ENCODE results near the gene ALS2CL. TPM values are rescaled to one million over a fixed set of nuclear protein-coding genes. Genes with fewer than 3 reads are reported as not detected.

The ALS2CL gene
- total RNA-seq, 1 experiment from 2014 or later = 16.4 TPM

- TF ChIP-seq JUND (IDR thresholded peaks at IDR 0.05) = no peak
- TF ChIP-seq ZFX (IDR thresholded peaks at IDR 0.05) = no peak
- no peak for TF ChIP-seq MAX (IDR thresholded peaks at IDR 0.05)
- Histone ChIP-seq H3K36me3 (ENCODE audit: control insufficient read depth in 1 of 2, insufficient read depth in 2 of 2, low read length in 2 of 2) (no peaks in the 10 kb centered on the region), H3K9ac (ENCODE audit: low read length) (no peak overlapping the region), H3K79me2 (ENCODE audit: insufficient read depth, low read length) (no peaks in the 10 kb centered on the region), H2AFZ (ENCODE audit: low read depth, low read length, poor library complexity, severe bottlenecking) (no peak overlapping the region), H3K4me1 (ENCODE audit: control insufficient read depth in 1 of 2, insufficient read depth in 2 of 2, low read length in 2 of 2) (no peaks in the 10 kb centered on the region), H4K20me1 (ENCODE audit: insufficient read depth) (no peaks in the 10 kb centered on the region), H3K27ac (ENCODE audit: low read depth, low read length) (no peak overlapping the region), H3K27me3 (ENCODE audit: insufficient read depth, low read length) (no peaks in the 10 kb centered on the region), H3K9me2 (ENCODE audit: insufficient read depth) (no peaks in the 10 kb centered on the region), H3K4me3 (replicated peaks in 1 of 2; ENCODE audit: low read depth in 1 of 2, low read length in 2 of 2) (no peak overlapping the region), H3K9me3 (ENCODE audit: control insufficient read depth in 1 of 2, insufficient read depth in 1 of 2, low read depth in 1 of 2, low read length in 2 of 2) (no peaks in the 10 kb centered on the region), H3K4me2 (ENCODE audit: low read length) (no peak overlapping the region)
- intact Hi-C loops (cut with micrococcal nuclease) = no loop called here
- ChIA-PET RAD21 (ENCODE audit: low non-redundant PET in 1 of 2, low total read pairs in 2 of 2, uncharacterized antibody in 2 of 2, unreplicated experiment in 2 of 2) (no interaction called here), CTCF (no interaction called here), POLR2A (no interaction called here)
- DNase-seq (ENCODE audit: low read depth, low spot score) (no peak), ATAC-seq (no peak)
- BruUV-seq (replicated peaks) = no TSS peak
These were observed 21.7 kb downstream of the ALS2CL start for GRCh38 chr3:46671541-46672348.

GRCh38 chr3:46670891-46671427, 22.5 kb downstream of the ALS2CL start:
- DNase-seq (ENCODE audit: low read depth, low spot score) = no peak
- intact Hi-C loops (cut with micrococcal nuclease) = no loop called here
- Histone ChIP-seq H3K4me2 (ENCODE audit: low read length) (no peak overlapping the region), H3K4me3 (replicated peaks in 1 of 2; ENCODE audit: low read depth in 1 of 2, low read length in 2 of 2) (no peak overlapping the region), H2AFZ (ENCODE audit: low read depth, low read length, poor library complexity, severe bottlenecking) (no peak overlapping the region), H3K79me2 (ENCODE audit: insufficient read depth, low read length) (no peaks in the 10 kb centered on the region), H4K20me1 (ENCODE audit: insufficient read depth) (no peaks in the 10 kb centered on the region), H3K36me3 (ENCODE audit: control insufficient read depth in 1 of 2, insufficient read depth in 2 of 2, low read length in 2 of 2) (no peaks in the 10 kb centered on the region), H3K9me3 (ENCODE audit: control insufficient read depth in 1 of 2, insufficient read depth in 1 of 2, low read depth in 1 of 2, low read length in 2 of 2) (no peaks in the 10 kb centered on the region), H3K27me3 (ENCODE audit: insufficient read depth, low read length) (no peaks in the 10 kb centered on the region), H3K9me2 (ENCODE audit: insufficient read depth) (no peaks in the 10 kb centered on the region), H3K9ac (ENCODE audit: low read length) (no peak overlapping the region), H3K27ac (ENCODE audit: low read depth, low read length) (no peak overlapping the region), H3K4me1 (ENCODE audit: control insufficient read depth in 1 of 2, insufficient read depth in 2 of 2, low read length in 2 of 2) (no peaks in the 10 kb centered on the region)
- ChIA-PET POLR2A (no interaction called here), CTCF (no interaction called here), RAD21 (ENCODE audit: low non-redundant PET in 1 of 2, low total read pairs in 2 of 2, uncharacterized antibody in 2 of 2, unreplicated experiment in 2 of 2) (no interaction called here)
- no TSS peak for BruUV-seq (replicated peaks)
- ATAC-seq = no peak
- TF ChIP-seq POLR2AphosphoS5 (IDR thresholded peaks at IDR 0.05; ENCODE audit: low read depth, low read length) (no peak), ZFX (IDR thresholded peaks at IDR 0.05) (no peak), EZH2 (IDR thresholded peaks at IDR 0.05) (no peak), YY1 (IDR thresholded peaks at IDR 0.05; ENCODE audit: extremely low read depth, insufficient replicate concordance, low read depth, low read length) (no peak), CEBPB (IDR thresholded peaks at IDR 0.05; ENCODE audit: low read depth) (no peak), ATF3 (IDR thresholded peaks at IDR 0.05) (no peak), SRF (IDR thresholded peaks at IDR 0.05; ENCODE audit: low read depth) (no peak), MAX (IDR thresholded peaks at IDR 0.05) (no peak), EZH2phosphoT487 (IDR thresholded peaks at IDR 0.05; ENCODE audit: borderline replicate concordance) (no peak), FOSL1 (IDR thresholded peaks at IDR 0.05; ENCODE audit: low read depth) (no peak), ELF1 (IDR thresholded peaks at IDR 0.05; ENCODE audit: borderline replicate concordance, low read depth) (no peak), RAD21 (IDR thresholded peaks at IDR 0.05; ENCODE audit: low read depth) (no peak), EGR1 (IDR thresholded peaks at IDR 0.05; ENCODE audit: low read depth) (no peak), SIN3A (IDR thresholded peaks at IDR 0.05; ENCODE audit: low read depth) (no peak)
- TF ChIP-seq, protein P1, sequence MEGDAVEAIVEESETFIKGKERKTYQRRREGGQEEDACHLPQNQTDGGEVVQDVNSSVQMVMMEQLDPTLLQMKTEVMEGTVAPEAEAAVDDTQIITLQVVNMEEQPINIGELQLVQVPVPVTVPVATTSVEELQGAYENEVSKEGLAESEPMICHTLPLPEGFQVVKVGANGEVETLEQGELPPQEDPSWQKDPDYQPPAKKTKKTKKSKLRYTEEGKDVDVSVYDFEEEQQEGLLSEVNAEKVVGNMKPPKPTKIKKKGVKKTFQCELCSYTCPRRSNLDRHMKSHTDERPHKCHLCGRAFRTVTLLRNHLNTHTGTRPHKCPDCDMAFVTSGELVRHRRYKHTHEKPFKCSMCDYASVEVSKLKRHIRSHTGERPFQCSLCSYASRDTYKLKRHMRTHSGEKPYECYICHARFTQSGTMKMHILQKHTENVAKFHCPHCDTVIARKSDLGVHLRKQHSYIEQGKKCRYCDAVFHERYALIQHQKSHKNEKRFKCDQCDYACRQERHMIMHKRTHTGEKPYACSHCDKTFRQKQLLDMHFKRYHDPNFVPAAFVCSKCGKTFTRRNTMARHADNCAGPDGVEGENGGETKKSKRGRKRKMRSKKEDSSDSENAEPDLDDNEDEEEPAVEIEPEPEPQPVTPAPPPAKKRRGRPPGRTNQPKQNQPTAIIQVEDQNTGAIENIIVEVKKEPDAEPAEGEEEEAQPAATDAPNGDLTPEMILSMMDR (IDR thresholded peaks at IDR 0.05 in 2 of 3, conservative IDR thresholded peaks at IDR 0.05 in 1 of 3; ENCODE audit: borderline replicate concordance in 1 of 3, insufficient read depth in 1 of 3, low read depth in 2 of 3, low read length in 2 of 3) = no peak

All from HCT116 (cell line).